ENCODE data around the gene ZSCAN5A. TPM values are rescaled to one million over a fixed set of nuclear protein-coding genes. Genes with fewer than 3 reads are reported as not detected.

ZSCAN5A gene
- total and polyA plus RNA-seq, 10 of the 15 experiments (the other 5 are each of a cell fraction or from before 2014, with no cell fraction given), result 5.5 to 12.0 (median 8.7) TPM

GRCh38 chr19:56309511-56310185 lies 5.0 kb downstream of the ZSCAN5A start (continued):
- TF ChIP-seq ZNF384 (IDR thresholded peaks at IDR 0.05; ENCODE audit: borderline replicate concordance, low read depth, low read length) (no peak), POLR2AphosphoS5 (IDR thresholded peaks at IDR 0.05; ENCODE audit: low read length) (no peak), IKZF1 (conservative IDR thresholded peaks at IDR 0.05) (0 out of 2 replicates have a peak, but pooled peaks have one; percentile 19), PRDM15 (CRISPR knock-in tag; IDR thresholded peaks at IDR 0.05) (no peak), ZBTB11 (CRISPR knock-in tag; IDR thresholded peaks at IDR 0.05) (no peak), ZNF274 (IDR thresholded peaks at IDR 0.05; ENCODE audit: insufficient read depth, insufficient read length) (no peak), CREM (IDR thresholded peaks at IDR 0.05; ENCODE audit: low read depth) (no peak), RBBP5 (conservative IDR thresholded peaks at IDR 0.05) (no peak), SIX5 (IDR thresholded peaks at IDR 0.05; ENCODE audit: low read depth, low read length, severe bottlenecking) (no peak), NBN (IDR thresholded peaks at IDR 0.05) (no peak), NR2F1 (conservative IDR thresholded peaks at IDR 0.05) (no peak), KAT2A (conservative IDR thresholded peaks at IDR 0.05; ENCODE audit: control insufficient read depth, low read depth, low read length) (no peak), IKZF2 (IDR thresholded peaks at IDR 0.05) (no peak), USF1 (IDR thresholded peaks at IDR 0.05; ENCODE audit: borderline replicate concordance, extremely low read length, insufficient read depth, low read depth, low read length) (no peak), SP1 (IDR thresholded peaks at IDR 0.05; ENCODE audit: low read depth, low read length) (no peak), WRNIP1 (IDR thresholded peaks at IDR 0.05; ENCODE audit: borderline replicate concordance, low read depth, low read length) (no peak), ZSCAN29 (IDR thresholded peaks at IDR 0.05) (no peak), STAT3 (IDR thresholded peaks at IDR 0.05; ENCODE audit: low read depth, low read length) (no peak), ETV6 (conservative IDR thresholded peaks at IDR 0.05 in 1 of 2, IDR thresholded peaks at IDR 0.05 in 1 of 2; ENCODE audit: borderline replicate concordance in 1 of 2, low read depth in 1 of 2) (no peak), ZNF217 (IDR thresholded peaks at IDR 0.05) (no peak)

Measured in GM12878 (cell line).